B cell (primary cell): ENCODE measurements around the gene KDM5A. TPM values are rescaled to one million over a fixed set of nuclear protein-coding genes. Genes with fewer than 3 reads are reported as not detected.

ENCODE experiments used
- ATAC-seq: fragments of 200-7000 bp; cut with Tn5 transposase; one replicate; pipeline ENCODE4 v1.10.0; 2021; ENCODE audit warnings: low read depth, mild to moderate bottlenecking, moderate number of reproducible peaks, moderate library complexity
- CTCF ChIA-PET: fragments of 350-600 bp; sonication (Branson Sonifier 250); formaldehyde crosslinking; loops from one replicate; lab custom pipeline; 2021; ENCODE audit warnings: antibody characterized with exemption, inconsistent platforms; lab: Charles Lee
- POLR2A ChIA-PET: fragments of 350-600 bp; sonication (Branson Sonifier 250); formaldehyde crosslinking; loops from one replicate; lab custom pipeline; 2021; ENCODE audit warnings: antibody characterized with exemption; lab: Charles Lee
- DNase-seq: peaks from one replicate; pipeline ENCODE4 v3.0.0; 2013
- H2AFZ ChIP-seq: 2 replicates; pipeline ENCODE4 v1.6.1; 2012; ENCODE audit warnings: mild to moderate bottlenecking, low read depth, low read length; ENCODE audit not compliant: insufficient read depth, poor library complexity, severe bottlenecking
- H3K27ac ChIP-seq, 2 donors: 1 replicate in 1 of 2; 2 replicates in 1 of 2; pipeline ENCODE4 v1.5.1; 2012 to 2013; ENCODE audit warnings: low read length in 2 of 2, mild to moderate bottlenecking in 2 of 2, moderate library complexity in 1 of 2
- H3K27me3 ChIP-seq, 4 experiments: fragments of 200-600 bp in 1 of 4; sonication (generic) in 1 of 4; replicated peaks in 1 of 4; 1 replicate in 2 of 4; 2 replicates in 2 of 4; pipeline versions ENCODE4 v1.6.1 to v1.7.0; 2013 to 2016; ENCODE audit warnings: low read length in 3 of 4, mild to moderate bottlenecking in 2 of 4, mixed read lengths in 1 of 4, moderate library complexity in 1 of 4; ENCODE audit not compliant: insufficient read depth in 4 of 4, control insufficient read depth in 3 of 4; ENCODE audit errors: control extremely low read depth in 1 of 4
- H3K36me3 ChIP-seq, 2 experiments: replicated peaks in 1 of 2; 1 replicate in 1 of 2; 2 replicates in 1 of 2; pipeline versions ENCODE4 v1.6.1 to v1.7.1; 2013; ENCODE audit warnings: low read length in 1 of 2; ENCODE audit not compliant: insufficient read depth in 2 of 2, control insufficient read depth in 1 of 2; ENCODE audit errors: control extremely low read depth in 1 of 2, extremely low read depth in 1 of 2
- H3K4me1 ChIP-seq, 2 donors: fragments of 200-600 bp in 1 of 2; sonication (generic) in 1 of 2; 1 replicate in 1 of 2; 2 replicates in 1 of 2; pipeline versions ENCODE4 v1.5.1 to v1.6.1; 2013 to 2017; ENCODE audit warnings: low read length in 2 of 2; ENCODE audit not compliant: control insufficient read depth in 2 of 2, insufficient read depth in 2 of 2
- H3K4me2 ChIP-seq: replicated peaks from 2 replicates; pipeline ENCODE3; 2012; ENCODE audit warnings: mild to moderate bottlenecking, low read depth, low read length; ENCODE audit not compliant: poor library complexity, severe bottlenecking
- H3K4me3 ChIP-seq, 5 experiments: fragments of 200-600 bp in 1 of 5; sonication (generic) in 1 of 5; 1 replicate in 3 of 5; 2 replicates in 2 of 5; pipeline versions ENCODE4 v1.5.1 to v1.7.0; 2011 to 2016; ENCODE audit warnings: low read length in 4 of 5, mild to moderate bottlenecking in 4 of 5, low read depth in 2 of 5, control low read depth in 1 of 5, moderate library complexity in 1 of 5; ENCODE audit not compliant: insufficient read depth in 1 of 5; ENCODE audit errors: control extremely low read depth in 1 of 5, extremely low read depth in 1 of 5
- H3K79me2 ChIP-seq: fragments of 200-600 bp; sonication (generic); one replicate; pipeline ENCODE4 v1.6.0; 2016; ENCODE audit warnings: low read length; ENCODE audit not compliant: control insufficient read depth, insufficient read depth
- H3K9ac ChIP-seq: fragments of 200-600 bp; sonication (generic); 2 replicates; pipeline ENCODE4 v1.6.1; 2017; ENCODE audit warnings: mild to moderate bottlenecking, low read length, moderate library complexity
- H3K9me3 ChIP-seq, 3 donors: one replicate each; pipeline versions ENCODE4 v1.6.1 to v1.7.1; 2013; ENCODE audit warnings: low read length in 2 of 3; ENCODE audit not compliant: control insufficient read depth in 2 of 3, insufficient read depth in 1 of 3; ENCODE audit errors: control extremely low read depth in 1 of 3
- H4K20me1 ChIP-seq: 2 replicates; pipeline ENCODE4 v1.6.0; 2012; ENCODE audit warnings: mild to moderate bottlenecking, low read length; ENCODE audit not compliant: insufficient read depth, control insufficient read depth, poor library complexity, severe bottlenecking
- H3K27ac Mint-ChIP-seq: one replicate; pipeline ENCODE4 v1.8.0; 2021; ENCODE audit warnings: mixed read lengths
- H3K27me3 Mint-ChIP-seq: one replicate; pipeline ENCODE4 v1.8.0; 2021; ENCODE audit warnings: mixed read lengths
- H3K4me1 Mint-ChIP-seq: one replicate; pipeline ENCODE4 v1.8.0; 2021; ENCODE audit warnings: mixed read lengths
- H3K4me3 Mint-ChIP-seq: one replicate; pipeline ENCODE4 v1.8.0; 2021; ENCODE audit warnings: mixed read lengths
- H3K9me3 Mint-ChIP-seq: one replicate; pipeline ENCODE4 v1.8.0; 2022; ENCODE audit warnings: mixed read lengths; ENCODE audit not compliant: insufficient read depth
- CTCF ChIP-seq: fragments of 200-600 bp; IDR thresholded peaks from one replicate; pipeline ENCODE4 v1.8.0; 2022; ENCODE audit warnings: antibody characterized with exemption, mild to moderate bottlenecking
- EZH2 ChIP-seq: IDR thresholded peaks from 2 replicates; pipeline ENCODE4 v1.6.1; 2012; ENCODE audit warnings: borderline replicate concordance, low read depth, mild to moderate bottlenecking, moderate library complexity, low read length; ENCODE audit not compliant: insufficient read depth, poor library complexity, severe bottlenecking
- WGBS: methylation state at CpG from one replicate; pipeline ENCODE4 v1.1.5; 2013; ENCODE audit warnings: missing lambda C conversion rate; ENCODE audit not compliant: insufficient coverage; 5-methylcytosine and 5-hydroxymethylcytosine counted together
- intact Hi-C: fragments of 100-400 bp; cut with micrococcal nuclease; formaldehyde crosslinking; loops from one replicate; pipeline ENCODE4 v1.10.0; 2022
- polyA plus RNA-seq: library from polyadenylated mRNA; depleted of rRNA; stranded (reverse); fragments of >200 nt; gene quantifications from 2 replicates; pipeline ENCODE4 v1.2.3, GENCODE V29; 2012
- total RNA-seq, 2 donors: library from RNA; stranded (reverse); fragments of 120-200 nt in 1 of 2; gene quantifications; 1 replicate in 1 of 2; 2 replicates in 1 of 2; pipeline versions ENCODE4 v1.2.3 to v1.2.4, GENCODE V29; 2013 to 2022

KDM5A gene
- total and polyA plus RNA-seq, 2 donors (not counting 1 experiment from before 2014, with no cell fraction given), result 13.0 to 171 TPM

- Histone ChIP-seq H3K79me2 (no peaks in the 10 kb centered on the region), H3K9ac (no peak overlapping the region), H3K27ac (no peak overlapping the region), H2AFZ (no peak overlapping the region), H4K20me1 (no peaks in the 10 kb centered on the region), H3K9me3 (no peaks in the 10 kb centered on the region), H3K4me2 (no peak overlapping the region), H3K27me3 (no peaks in the 10 kb centered on the region), H3K4me3 (no peak overlapping the region), H3K4me1 (no peaks in the 10 kb centered on the region), H3K36me3 (no peaks in the 10 kb centered on the region)
- no peak for DNase-seq
- Mint-ChIP-seq H3K27me3 (no peaks in the 10 kb centered on the region), H3K4me1 (no peaks in the 10 kb centered on the region), H3K4me3 (no peak overlapping the region), H3K27ac (no peak overlapping the region), H3K9me3 (no peaks in the 10 kb centered on the region)
- ATAC-seq, result no peak
- WGBS, result 100% methylated on average over 3 of the region's 4 CpGs
- intact Hi-C loops, result no loop called here
- CTCF ChIA-PET, result no interaction called here
- TF ChIP-seq EZH2 (no peak), CTCF (no peak)
- POLR2A ChIA-PET, result no interaction called here
These were observed 118.0 kb downstream of the KDM5A start for GRCh38 chr12:271161-271560.

DNA sequence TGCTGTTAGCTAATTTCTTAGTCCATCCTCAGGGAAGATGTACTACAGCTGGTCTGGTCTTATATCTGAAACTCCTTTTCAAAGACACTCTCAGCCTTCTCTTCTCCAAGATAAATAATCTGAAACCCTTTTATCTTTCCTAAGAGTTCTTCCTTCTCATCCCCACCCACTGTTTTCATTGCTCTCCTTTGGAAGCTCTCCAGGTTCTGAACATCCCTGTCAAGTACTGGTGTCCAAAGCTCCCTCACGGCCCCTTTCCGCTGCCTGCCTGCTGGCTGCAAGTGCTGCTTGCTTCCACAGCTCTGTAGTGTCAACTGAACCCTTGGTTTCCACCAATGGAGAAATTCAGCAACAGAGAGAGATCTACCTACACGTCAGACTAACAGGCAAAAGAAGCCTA, 119.9 kb downstream of the KDM5A start:
- ChIA-PET POLR2A (no interaction called here), CTCF (no interaction called here)
- 100% methylated on average over 2 of the region's 3 CpGs for WGBS
- Mint-ChIP-seq H3K9me3 (no peaks in the 10 kb centered on the region), H3K27me3 (no peaks in the 10 kb centered on the region), H3K27ac (no peak overlapping the region), H3K4me1 (no peaks in the 10 kb centered on the region), H3K4me3 (no peak overlapping the region)
- Histone ChIP-seq H3K4me1 (no peaks in the 10 kb centered on the region), H3K9ac (no peak overlapping the region), H3K4me2 (no peak overlapping the region), H3K9me3 (no peaks in the 10 kb centered on the region), H3K27me3 (no peaks in the 10 kb centered on the region), H2AFZ (no peak overlapping the region), H3K27ac (no peak overlapping the region), H3K36me3 (no peaks in the 10 kb centered on the region), H4K20me1 (no peaks in the 10 kb centered on the region), H3K79me2 (no peaks in the 10 kb centered on the region), H3K4me3 (no peak overlapping the region)
- TF ChIP-seq EZH2 (no peak), CTCF (no peak)
- no peak for ATAC-seq
- intact Hi-C loops, result no loop called here
- no peak for DNase-seq
